HG03095 (cell line): Measurements from ENCODE around the gene BEND5.

Experiments
- ATAC-seq: cut with Tn5 transposase; IDR thresholded peaks from one replicate; pipeline ENCODE4 v1.9.1; 2021; ENCODE audit warnings: moderate library complexity; ENCODE audit not compliant: unreplicated experiment

The BEND5 gene

GRCh38 chr1:48765335-48765734 is 11.4 kb downstream of the BEND5 start:
- no peak for ATAC-seq

GRCh38 chr1:48761986-48762385 is 14.7 kb downstream of the BEND5 start:
- ATAC-seq = no peak

- no peak for ATAC-seq
These were observed 15.3 kb downstream of the BEND5 start for GRCh38 chr1:48761411-48761810.

- no peak for ATAC-seq
These were observed 15.8 kb downstream of the BEND5 start for GRCh38 chr1:48760857-48761256.

GRCh38 chr1:48758976-48759375 is 17.7 kb downstream of the BEND5 start:
- ATAC-seq = no peak

- no peak for ATAC-seq
These were observed 19.3 kb downstream of the BEND5 start for GRCh38 chr1:48757363-48757762.

- no peak for ATAC-seq
These were observed 19.9 kb downstream of the BEND5 start for GRCh38 chr1:48756683-48757316.

- ATAC-seq = no peak
These were observed 23.4 kb downstream of the BEND5 start for GRCh38 chr1:48753293-48753692.

- peak; percentile 72 for ATAC-seq
These were observed 26.6 kb downstream of the BEND5 start for GRCh38 chr1:48750109-48750508.

- no peak for ATAC-seq
These were observed 27.6 kb downstream of the BEND5 start for GRCh38 chr1:48749068-48749467.

GRCh38 chr1:48746906-48747305 is 29.8 kb downstream of the BEND5 start:
- no peak for ATAC-seq

GRCh38 chr1:48744032-48744431 is 32.7 kb downstream of the BEND5 start:
- no peak for ATAC-seq

GRCh38 chr1:48743480-48743879 is 33.2 kb downstream of the BEND5 start:
- no peak for ATAC-seq

- no peak for ATAC-seq
These were observed 35.3 kb downstream of the BEND5 start for GRCh38 chr1:48741380-48741779.

- no peak for ATAC-seq
These were observed 36.1 kb downstream of the BEND5 start for GRCh38 chr1:48740621-48741020.

GRCh38 chr1:48739091-48739490 is 37.6 kb downstream of the BEND5 start:
- ATAC-seq = no peak

GRCh38 chr1:48738356-48738755 is 38.3 kb downstream of the BEND5 start:
- ATAC-seq = no peak

- no peak for ATAC-seq
These were observed 40.9 kb downstream of the BEND5 start for GRCh38 chr1:48735796-48736195.

- no peak for ATAC-seq
These were observed 46.4 kb downstream of the BEND5 start for GRCh38 chr1:48730164-48730910.

GRCh38 chr1:48728584-48728983 is 48.1 kb downstream of the BEND5 start:
- ATAC-seq = no peak

GRCh38 chr1:48726557-48727215 is 50.0 kb downstream of the BEND5 start:
- no peak for ATAC-seq

- no peak for ATAC-seq
These were observed 50.6 kb downstream of the BEND5 start for GRCh38 chr1:48726139-48726538.
